GM21619 (cell line): Measurements from ENCODE around the gene TMEM185B.
A peak's percentile ranks its signal among the peaks of the same experiment; 100 is the strongest.
"Not testable (repeated sequence)": the region's sequence is repeated elsewhere in the genome, so short reads cannot be mapped to it uniquely, and the experiment has no call there.

ENCODE experiments used
- ATAC-seq: cut with Tn5 transposase; IDR thresholded peaks from one replicate; pipeline ENCODE4 v1.9.1; 2021; ENCODE audit not compliant: unreplicated experiment

The TMEM185B gene

GRCh38 chr2:120235158-120235557 lies 12.0 kb upstream of the TMEM185B start:
- not testable (repeated sequence) for ATAC-seq

DNA sequence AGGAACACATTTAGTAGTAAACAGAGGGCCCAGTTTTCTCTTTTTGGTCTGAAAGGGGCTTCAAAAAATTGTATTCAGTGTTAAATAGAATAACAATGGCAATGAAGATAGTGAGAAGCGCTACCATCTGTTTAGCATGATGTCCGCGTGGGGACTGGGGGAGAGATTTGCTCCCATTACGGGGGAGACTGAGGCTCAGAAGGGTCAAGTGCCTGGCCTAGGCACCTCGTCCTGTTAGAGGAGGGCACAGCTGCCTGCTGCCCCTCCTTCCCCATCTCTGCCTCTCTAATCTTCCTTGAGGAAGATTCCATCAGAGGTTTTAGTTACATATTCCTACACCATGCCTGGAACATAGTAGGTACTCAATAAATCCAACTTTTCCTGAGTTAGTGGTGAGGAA lies 10.1 kb upstream of the TMEM185B start:
- ATAC-seq, result no peak

GRCh38 chr2:120231974-120232635 lies 8.9 kb upstream of the TMEM185B start:
- peak; percentile 80 for ATAC-seq

- ATAC-seq, result peak; percentile 12
These were observed 8.4 kb upstream of the TMEM185B start for GRCh38 chr2:120231564-120231973.

GRCh38 chr2:120230515-120231471 lies 7.6 kb upstream of the TMEM185B start:
- peak; percentile 24 for ATAC-seq

DNA sequence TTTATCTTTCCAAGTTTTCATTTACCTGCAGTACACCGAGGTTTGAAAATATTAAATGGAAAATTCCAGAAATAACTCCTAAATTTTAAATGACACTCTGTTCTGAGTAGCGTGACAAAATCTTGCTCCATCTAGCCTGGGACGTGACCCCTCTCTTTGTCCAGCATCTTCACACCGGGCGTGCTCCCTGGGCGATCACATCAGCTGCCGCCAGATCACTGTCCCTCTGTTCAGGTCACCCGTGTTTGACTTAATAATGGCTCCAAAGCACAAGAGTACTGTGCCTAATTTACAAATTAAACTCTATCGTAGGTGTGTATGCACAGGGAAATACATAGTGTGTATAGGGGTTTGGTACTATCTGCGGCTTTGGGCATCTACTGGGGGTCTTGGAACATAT lies 6.1 kb upstream of the TMEM185B start:
- ATAC-seq, result no peak

DNA sequence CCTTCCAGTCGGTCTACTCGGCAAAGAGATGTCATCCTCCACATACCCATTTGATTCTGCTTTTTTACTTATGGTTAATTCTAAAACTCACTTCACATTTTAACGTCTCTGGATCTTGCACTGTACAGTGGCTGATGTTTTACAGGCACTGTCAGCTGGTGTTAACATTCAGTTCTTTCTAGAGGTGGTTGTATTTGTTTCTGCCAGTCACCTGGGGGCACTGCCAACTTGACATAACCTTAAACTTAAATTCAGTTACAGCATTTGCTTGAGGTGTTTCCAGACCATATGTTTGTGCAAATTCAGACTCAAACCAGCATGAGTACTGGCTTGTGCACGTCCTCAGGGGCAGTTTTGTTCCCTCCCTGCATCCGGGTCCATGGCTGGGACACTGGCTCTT lies 5.3 kb upstream of the TMEM185B start:
- ATAC-seq, result no peak

- no peak for ATAC-seq
These were observed 4.2 kb upstream of the TMEM185B start for GRCh38 chr2:120227111-120227991.

DNA sequence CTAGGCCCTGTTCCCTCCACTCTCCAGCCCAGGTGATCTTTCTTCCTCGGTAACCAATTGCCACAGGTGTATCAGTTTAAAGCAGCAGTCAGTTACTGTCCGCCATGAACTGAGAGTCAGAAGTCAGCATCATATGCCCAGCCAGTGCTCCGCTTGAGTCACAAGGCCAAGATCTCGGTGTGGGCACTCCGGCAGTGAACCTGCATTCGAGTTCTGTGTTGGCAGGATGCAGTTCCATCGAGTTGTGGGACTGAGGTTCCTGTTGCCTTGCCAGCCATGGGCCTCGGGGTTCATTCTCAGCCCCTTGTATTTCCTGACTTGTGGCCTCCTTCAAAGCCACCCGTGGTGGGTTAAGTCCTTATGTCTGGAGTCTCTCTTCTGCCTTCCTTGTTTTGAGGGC lies 3.1 kb upstream of the TMEM185B start:
- no peak for ATAC-seq

DNA sequence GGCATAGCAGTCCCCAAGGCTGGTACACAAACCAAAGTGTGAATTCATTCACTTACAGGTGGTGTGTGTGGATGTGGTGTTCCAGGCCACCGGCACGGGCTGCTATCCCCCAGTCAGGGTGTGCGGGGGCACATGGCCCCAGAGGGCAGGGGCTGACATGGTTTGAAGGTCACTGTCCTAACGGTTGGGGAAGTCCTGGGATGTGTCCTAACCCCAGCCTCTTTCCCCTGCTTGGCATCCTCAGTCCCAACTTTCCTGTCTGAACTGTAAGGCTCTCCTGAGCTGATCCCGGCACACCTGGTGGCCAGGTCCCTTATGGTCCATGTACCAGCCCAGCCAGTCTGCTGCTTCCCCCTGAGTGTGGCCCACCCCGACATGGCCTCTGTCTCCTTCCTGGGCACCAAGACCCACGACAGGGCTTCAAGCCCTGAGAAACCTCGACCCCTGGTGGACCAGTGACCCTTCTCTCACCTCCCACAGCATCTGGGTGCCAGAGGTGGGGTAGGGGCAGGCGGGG lies 2.4 kb upstream of the TMEM185B start:
- ATAC-seq, result no peak

- ATAC-seq, result no peak
These were observed 1.7 kb upstream of the TMEM185B start for GRCh38 chr2:120224735-120225548.

GRCh38 chr2:120224256-120224655 lies 1.1 kb upstream of the TMEM185B start:
- no peak for ATAC-seq

GRCh38 chr2:120222186-120223033 lies 790 bp downstream of the TMEM185B start:
- ATAC-seq, result no peak

- ATAC-seq, result no peak
These were observed 1.6 kb downstream of the TMEM185B start for GRCh38 chr2:120221616-120222015.

DNA sequence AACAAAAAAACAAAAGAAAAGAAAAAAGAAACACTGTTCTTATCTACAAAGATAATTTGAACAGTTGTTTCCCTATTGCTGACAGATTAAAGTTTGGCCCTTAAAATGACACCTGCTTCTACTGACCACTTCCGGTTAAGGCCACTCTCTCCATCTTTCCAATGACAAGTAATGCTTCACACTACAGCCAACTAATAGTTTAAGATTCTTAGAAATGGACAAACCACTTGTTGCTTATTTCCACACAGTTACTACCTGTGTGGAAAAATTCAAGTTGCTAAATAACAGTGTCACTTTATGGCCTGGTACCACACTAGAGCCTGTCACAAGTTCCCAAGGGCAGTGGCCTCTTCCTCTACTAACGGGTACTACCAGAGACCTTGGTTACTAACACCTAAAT lies 2.4 kb downstream of the TMEM185B start:
- no peak for ATAC-seq

- ATAC-seq, result no peak
These were observed 3.4 kb downstream of the TMEM185B start for GRCh38 chr2:120219766-120220165.

DNA sequence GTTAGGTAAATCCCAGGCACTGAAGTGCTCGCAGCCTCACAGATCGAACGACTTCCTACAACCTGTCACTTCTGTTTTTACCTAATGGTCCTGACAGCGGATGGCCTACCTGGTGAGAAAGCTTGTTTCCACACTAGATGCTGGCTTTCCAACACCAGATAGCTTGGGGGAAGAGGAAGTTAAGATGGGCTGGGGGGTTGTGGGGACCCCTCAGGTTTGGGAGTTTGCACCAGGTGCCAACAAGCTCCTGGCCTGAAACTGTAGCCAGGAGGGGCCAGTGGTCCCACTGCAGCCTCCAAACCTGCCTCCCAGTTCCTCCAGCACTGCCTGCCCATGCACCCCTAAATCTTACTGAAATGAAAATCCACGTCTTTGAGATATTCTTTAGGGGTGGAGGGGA lies 3.9 kb downstream of the TMEM185B start:
- no peak for ATAC-seq

DNA sequence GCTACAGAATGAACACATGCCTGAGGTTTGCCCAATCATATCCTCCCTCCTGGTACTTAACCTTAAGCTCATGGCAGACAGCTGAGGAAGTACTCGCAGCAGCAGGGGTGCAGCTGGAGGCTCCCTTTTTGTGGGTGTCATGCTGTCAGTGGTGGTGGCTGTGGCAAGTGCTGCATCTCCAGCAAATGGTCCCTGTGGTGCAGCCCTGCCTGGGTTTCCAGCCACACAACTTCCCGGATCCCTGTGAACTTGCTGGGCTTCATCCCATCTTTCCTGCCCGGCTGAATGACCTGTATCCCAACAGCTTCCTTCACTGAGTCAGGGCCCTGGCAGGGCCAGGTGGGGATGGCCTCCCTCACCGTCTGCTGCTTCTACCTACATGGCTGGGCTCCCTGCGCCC lies 5.0 kb downstream of the TMEM185B start:
- no peak for ATAC-seq

- ATAC-seq, result no peak
These were observed 12.9 kb downstream of the TMEM185B start for GRCh38 chr2:120210270-120210693.
